GM21619 (cell line): Measurements from ENCODE around the gene TLCD4.
"Not testable (repeated sequence)": the region's sequence is repeated elsewhere in the genome, so short reads cannot be mapped to it uniquely, and the experiment has no call there.

Experiments used
- ATAC-seq: cut with Tn5 transposase; IDR thresholded peaks from one replicate; pipeline ENCODE4 v1.9.1; 2021; ENCODE audit not compliant: unreplicated experiment

Gene TLCD4

DNA sequence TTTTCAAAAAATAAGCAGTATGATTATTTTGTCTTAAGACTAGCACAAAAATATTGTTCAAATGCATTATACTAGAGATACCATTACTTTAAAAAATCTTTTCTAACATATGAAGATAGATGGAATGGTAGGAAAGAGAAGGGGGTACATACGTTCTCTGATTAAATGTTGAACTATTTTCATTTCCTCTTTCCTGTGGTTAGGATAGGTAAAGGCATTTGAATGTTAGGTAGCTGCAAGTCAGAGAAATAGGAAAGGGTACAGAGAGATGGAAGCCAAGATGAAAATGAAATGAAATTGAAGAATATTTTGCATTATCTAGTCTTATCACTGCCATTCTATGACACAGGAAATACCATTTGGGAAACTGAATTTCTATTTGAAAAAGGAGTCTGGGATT, 28.3 kb downstream of the TLCD4 start:
- no peak for ATAC-seq

DNA sequence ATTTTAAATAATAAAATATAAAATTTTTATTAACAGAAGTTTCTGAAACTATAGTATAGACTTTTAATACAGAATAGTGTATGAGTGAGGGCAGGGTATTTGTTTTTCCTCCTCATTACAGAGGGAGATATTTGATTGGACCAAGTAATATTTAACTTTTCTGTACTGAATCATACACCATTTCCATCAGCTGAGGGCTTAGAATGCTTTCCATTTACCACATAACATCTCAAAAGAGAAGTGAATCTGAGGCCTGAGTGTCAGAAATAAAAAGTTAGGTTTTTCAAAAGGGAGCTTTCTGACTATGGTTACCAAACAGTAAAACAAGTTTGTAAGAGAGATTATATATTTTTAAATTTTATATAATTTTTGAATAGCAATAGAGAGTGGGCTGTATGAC, 29.5 kb downstream of the TLCD4 start:
- no peak for ATAC-seq

DNA sequence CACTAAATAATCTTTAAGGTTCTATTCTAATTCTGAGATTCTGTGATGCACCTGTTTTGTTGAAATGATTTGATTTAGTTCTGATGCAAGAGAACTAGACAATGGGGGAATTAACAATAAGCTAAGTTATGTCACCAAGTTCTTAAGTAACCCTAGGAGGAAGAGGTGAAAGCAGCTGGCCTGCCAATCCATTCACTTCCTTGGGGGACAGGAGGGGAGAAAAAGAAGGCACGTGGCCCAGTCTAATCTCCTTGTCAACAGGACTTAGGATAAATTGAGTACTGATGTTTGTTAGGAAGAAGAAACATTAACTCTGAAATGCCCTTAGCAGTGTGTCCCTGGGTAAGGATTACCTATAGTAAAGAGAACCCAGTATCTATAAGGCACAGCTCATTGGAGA, 36.9 kb downstream of the TLCD4 start:
- ATAC-seq = no peak

GRCh38 chr1:95165569-95165968, 48.4 kb downstream of the TLCD4 start:
- not testable (repeated sequence) for ATAC-seq
